GM23338 (cell line): ENCODE data around the gene SPINK8. TPM values are rescaled to one million over a fixed set of nuclear protein-coding genes. Genes with fewer than 3 reads are reported as not detected.

Experiments
- ATAC-seq: fragments of 200-7000 bp; cut with Tn5 transposase; 3 replicates; pipeline ENCODE4 v1.9.1; 2020
- DNase-seq: peaks from one replicate; pipeline ENCODE4 v3.0.0-alpha.2; 2015; ENCODE audit warnings: low spot score
- H2AFZ ChIP-seq: fragments of 200-600 bp; sonication (generic); 2 replicates; pipeline ENCODE4 v1.8.0; 2016; ENCODE audit warnings: antibody characterized with exemption, mild to moderate bottlenecking, moderate library complexity
- H3F3A ChIP-seq: fragments of 200-600 bp; sonication (generic); replicated peaks from 2 replicates; pipeline ENCODE4 v1.8.0; 2017; ENCODE audit warnings: antibody characterized with exemption, mixed run types, low read depth
- H3K27ac ChIP-seq: fragments of 200-600 bp; sonication (generic); 2 replicates; pipeline ENCODE4 v1.6.1; 2016; ENCODE audit warnings: low read depth
- H3K27me3 ChIP-seq: fragments of 200-600 bp; sonication (generic); 2 replicates; pipeline ENCODE4 v1.8.0; 2016; ENCODE audit warnings: mild to moderate bottlenecking, mixed run types, moderate library complexity; ENCODE audit not compliant: insufficient read depth
- H3K36me3 ChIP-seq: fragments of 200-600 bp; sonication (generic); 2 replicates; pipeline ENCODE4 v1.8.0; 2016; ENCODE audit warnings: mild to moderate bottlenecking; ENCODE audit not compliant: insufficient read depth
- H3K4me1 ChIP-seq: fragments of 200-600 bp; sonication (generic); 2 replicates; pipeline ENCODE4 v1.8.0; 2016; ENCODE audit warnings: mild to moderate bottlenecking, moderate library complexity; ENCODE audit not compliant: insufficient read depth
- H3K4me2 ChIP-seq: fragments of 200-600 bp; sonication (generic); 2 replicates; pipeline ENCODE4 v1.7.1; 2017; ENCODE audit warnings: mixed run types
- H3K4me3 ChIP-seq: fragments of 200-600 bp; sonication (generic); 2 replicates; pipeline ENCODE4 v1.6.1; 2016; ENCODE audit warnings: mixed run types
- H3K79me2 ChIP-seq: fragments of 200-600 bp; sonication (generic); replicated peaks from 2 replicates; pipeline ENCODE4 v1.8.0; 2017; ENCODE audit warnings: mild to moderate bottlenecking; ENCODE audit not compliant: insufficient read depth
- H3K9me2 ChIP-seq: fragments of 200-600 bp; sonication (generic); 2 replicates; pipeline ENCODE4 v1.8.0; 2017; ENCODE audit not compliant: insufficient read depth
- H4K20me1 ChIP-seq: fragments of 200-600 bp; sonication (generic); replicated peaks from 2 replicates; pipeline ENCODE4 v1.8.0; 2017; ENCODE audit warnings: mild to moderate bottlenecking; ENCODE audit not compliant: insufficient read depth
- H3K27ac Mint-ChIP-seq: 2 replicates; pipeline ENCODE4 v1.8.0; 2020; ENCODE audit warnings: inconsistent platforms, mild to moderate bottlenecking, moderate library complexity, mixed read lengths
- H3K27me3 Mint-ChIP-seq: 3 replicates; pipeline ENCODE4 v1.8.0; 2022; ENCODE audit warnings: low read depth, mild to moderate bottlenecking, moderate library complexity, mixed read lengths, inconsistent platforms; ENCODE audit not compliant: insufficient read depth, poor library complexity
- H3K36me3 Mint-ChIP-seq: 3 replicates; pipeline ENCODE4 v1.8.0; 2021; ENCODE audit warnings: low read depth, mild to moderate bottlenecking, inconsistent platforms, moderate library complexity, mixed read lengths
- H3K4me1 Mint-ChIP-seq: 3 replicates; pipeline ENCODE4 v1.8.0; 2020; ENCODE audit warnings: mild to moderate bottlenecking, inconsistent platforms, mixed read lengths
- H3K4me3 Mint-ChIP-seq: 3 replicates; pipeline ENCODE4 v1.8.0; 2021; ENCODE audit warnings: moderate library complexity, mild to moderate bottlenecking, inconsistent platforms, mixed read lengths
- H3K9me3 Mint-ChIP-seq: 3 replicates; pipeline ENCODE4 v1.8.0; 2020; ENCODE audit warnings: moderate library complexity, mild to moderate bottlenecking, inconsistent platforms, mixed read lengths
- CREB1 ChIP-seq: fragments of 250-450 bp; sonication (Bioruptor Pico); IDR thresholded peaks from 2 replicates; pipeline ENCODE4 v1.5.0; 2020; ENCODE audit warnings: low read depth, mild to moderate bottlenecking, moderate library complexity
- EZH2 ChIP-seq: fragments of 200-600 bp; sonication (generic); IDR thresholded peaks from one replicate; pipeline ENCODE4 v1.8.0; 2017; ENCODE audit warnings: antibody characterized with exemption, mild to moderate bottlenecking, low read depth; ENCODE audit not compliant: unreplicated experiment
- EZH2phosphoT487 ChIP-seq: fragments of 200-600 bp; sonication (generic); IDR thresholded peaks from one replicate; pipeline ENCODE4 v1.8.1; 2018; ENCODE audit warnings: antibody characterized with exemption; ENCODE audit not compliant: unreplicated experiment
- JUNB ChIP-seq: IDR thresholded peaks from one replicate; pipeline ENCODE4 v1.6.1; 2016; ENCODE audit warnings: antibody characterized with exemption; ENCODE audit not compliant: unreplicated experiment
- NANOG ChIP-seq: IDR thresholded peaks from 2 replicates; pipeline ENCODE4 v1.6.1; 2016; ENCODE audit warnings: antibody characterized with exemption, borderline replicate concordance
- REST ChIP-seq: IDR thresholded peaks from one replicate; pipeline ENCODE4 v1.6.1; 2018; ENCODE audit warnings: antibody characterized with exemption; ENCODE audit not compliant: unreplicated experiment
- STAT1 ChIP-seq: IDR thresholded peaks from one replicate; pipeline ENCODE4 v1.6.1; 2016; ENCODE audit warnings: antibody characterized with exemption; ENCODE audit not compliant: unreplicated experiment
- ZNF331 ChIP-seq: fragments of 250-450 bp; sonication (Bioruptor Pico); IDR thresholded peaks from 2 replicates; pipeline ENCODE4 v1.5.0; 2020; ENCODE audit warnings: low read depth, mild to moderate bottlenecking, moderate library complexity
- polyA plus RNA-seq: library from polyadenylated mRNA; unstranded; fragments of >200 nt; fragmentation: Nextera tagmentation; extraction: Ambion mirVana; gene quantifications from 2 replicates; pipeline ENCODE4 v1.2.1, GENCODE V29; 2016
- total RNA-seq: library from RNA; depleted of rRNA; stranded (reverse); fragments of >200 nt; shearing (Covaris generic); gene quantifications from 2 replicates; pipeline ENCODE4 v1.2.3, GENCODE V29; 2014
- TF ChIP-seq, protein P1 (sequence below), 2 experiments: fragments of 200-600 bp in 1 of 2; sonication (generic) in 1 of 2; conservative IDR thresholded peaks; 2 replicates each; pipeline versions ENCODE4 v1.5.1 to v1.6.1; 2016 to 2017; ENCODE audit warnings: antibody characterized with exemption in 2 of 2, low read depth in 2 of 2, mild to moderate bottlenecking in 2 of 2, moderate library complexity in 1 of 2
- TF ChIP-seq, protein P2 (sequence below): IDR thresholded peaks from 2 replicates; pipeline ENCODE4 v1.6.1; 2016; ENCODE audit warnings: antibody characterized with exemption

SPINK8 gene
- total and polyA plus RNA-seq, 2 experiments from 2014 or later: not detected

- TF ChIP-seq, protein P1, sequence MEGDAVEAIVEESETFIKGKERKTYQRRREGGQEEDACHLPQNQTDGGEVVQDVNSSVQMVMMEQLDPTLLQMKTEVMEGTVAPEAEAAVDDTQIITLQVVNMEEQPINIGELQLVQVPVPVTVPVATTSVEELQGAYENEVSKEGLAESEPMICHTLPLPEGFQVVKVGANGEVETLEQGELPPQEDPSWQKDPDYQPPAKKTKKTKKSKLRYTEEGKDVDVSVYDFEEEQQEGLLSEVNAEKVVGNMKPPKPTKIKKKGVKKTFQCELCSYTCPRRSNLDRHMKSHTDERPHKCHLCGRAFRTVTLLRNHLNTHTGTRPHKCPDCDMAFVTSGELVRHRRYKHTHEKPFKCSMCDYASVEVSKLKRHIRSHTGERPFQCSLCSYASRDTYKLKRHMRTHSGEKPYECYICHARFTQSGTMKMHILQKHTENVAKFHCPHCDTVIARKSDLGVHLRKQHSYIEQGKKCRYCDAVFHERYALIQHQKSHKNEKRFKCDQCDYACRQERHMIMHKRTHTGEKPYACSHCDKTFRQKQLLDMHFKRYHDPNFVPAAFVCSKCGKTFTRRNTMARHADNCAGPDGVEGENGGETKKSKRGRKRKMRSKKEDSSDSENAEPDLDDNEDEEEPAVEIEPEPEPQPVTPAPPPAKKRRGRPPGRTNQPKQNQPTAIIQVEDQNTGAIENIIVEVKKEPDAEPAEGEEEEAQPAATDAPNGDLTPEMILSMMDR (conservative IDR thresholded peaks at IDR 0.05; ENCODE audit: low read depth in 2 of 2): no peak
- TF ChIP-seq STAT1: no peak
- TF ChIP-seq ZNF331: no peak
- TF ChIP-seq EZH2: no peak
- TF ChIP-seq JUNB: no peak
- TF ChIP-seq CREB1 (CRISPR knock-in tag): no peak
- no peak for TF ChIP-seq REST
- no peak for TF ChIP-seq EZH2phosphoT487
- TF ChIP-seq NANOG: no peak
- TF ChIP-seq, protein P2, sequence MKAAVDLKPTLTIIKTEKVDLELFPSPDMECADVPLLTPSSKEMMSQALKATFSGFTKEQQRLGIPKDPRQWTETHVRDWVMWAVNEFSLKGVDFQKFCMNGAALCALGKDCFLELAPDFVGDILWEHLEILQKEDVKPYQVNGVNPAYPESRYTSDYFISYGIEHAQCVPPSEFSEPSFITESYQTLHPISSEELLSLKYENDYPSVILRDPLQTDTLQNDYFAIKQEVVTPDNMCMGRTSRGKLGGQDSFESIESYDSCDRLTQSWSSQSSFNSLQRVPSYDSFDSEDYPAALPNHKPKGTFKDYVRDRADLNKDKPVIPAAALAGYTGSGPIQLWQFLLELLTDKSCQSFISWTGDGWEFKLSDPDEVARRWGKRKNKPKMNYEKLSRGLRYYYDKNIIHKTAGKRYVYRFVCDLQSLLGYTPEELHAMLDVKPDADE: no peak
Observed at GRCh38 chr3:48286308-48286707, 47.2 kb downstream of the SPINK8 start (continued).

GRCh38 chr3:48285675-48286074 lies 47.8 kb downstream of the SPINK8 start:
- Histone ChIP-seq H4K20me1 (peaks cover 18% of the 10 kb centered on the region), H3K79me2 (no peaks in the 10 kb centered on the region; the same call in 1 of the 2 replicates), H3K4me1 (no peaks in the 10 kb centered on the region), H3K4me3 (no peak overlapping the region), H2AFZ (no peak overlapping the region), H3K9me2 (peaks cover 16% of the 10 kb centered on the region), H3F3A (no peaks in the 10 kb centered on the region), H3K36me3 (no peaks in the 10 kb centered on the region), H3K27ac (no peak overlapping the region), H3K27me3 (no peaks in the 10 kb centered on the region), H3K4me2 (no peak overlapping the region)
- peaks cover 5% of the 10 kb centered on the region for H3K27me3 Mint-ChIP-seq
- H3K4me1 Mint-ChIP-seq: no peaks in the 10 kb centered on the region
- ATAC-seq (no peak), DNase-seq (no peak)
- no peak overlapping the region for H3K4me3 Mint-ChIP-seq
- H3K9me3 Mint-ChIP-seq: peaks cover 15% of the 10 kb centered on the region
- no peak overlapping the region for H3K27ac Mint-ChIP-seq
- H3K36me3 Mint-ChIP-seq: peaks cover 38% of the 10 kb centered on the region
- no peak for TF ChIP-seq NANOG
- no peak for TF ChIP-seq ZNF331
- TF ChIP-seq STAT1: no peak
- no peak for TF ChIP-seq JUNB
- no peak for TF ChIP-seq REST
